ENCODE measurements around the gene LRBA.

The LRBA gene

GRCh38 chr4:150501983-150502382, 513.1 kb downstream of the LRBA start:
- Histone ChIP-seq H3K9ac (ENCODE audit: low read depth, low read length) (no peak overlapping the region), H3K79me2 (ENCODE audit: insufficient read depth, low read length) (no peaks in the 10 kb centered on the region), H3K27ac (ENCODE audit: low read length) (no peak overlapping the region), H3K4me1 (ENCODE audit: insufficient read depth, low read length) (no peaks in the 10 kb centered on the region), H3K36me3 (ENCODE audit: insufficient read depth, low read length) (no peaks in the 10 kb centered on the region), H3K4me2 (ENCODE audit: insufficient read depth, low read length) (no peak overlapping the region), H3K27me3 (ENCODE audit: insufficient read depth, low read length, poor library complexity) (no peaks in the 10 kb centered on the region), H4K20me1 (ENCODE audit: insufficient read depth, low read length) (no peaks in the 10 kb centered on the region), H3K4me3 (ENCODE audit: low read depth in 1 of 2, low read length in 2 of 2) (no peak overlapping the region), H3K9me3 (ENCODE audit: insufficient read depth, low read length, severe bottlenecking) (no peaks in the 10 kb centered on the region), H2AFZ (ENCODE audit: low read depth, low read length) (no peak overlapping the region)
- DNase-seq (no peak), ATAC-seq (ENCODE audit: insufficient read depth, low read depth) (no peak)
- TF ChIP-seq EZH2 (IDR thresholded peaks at IDR 0.05; ENCODE audit: borderline replicate concordance, low read depth, low read length, severe bottlenecking) (no peak), CTCF (IDR thresholded peaks at IDR 0.05; ENCODE audit: borderline replicate concordance, extremely low read depth, low read length, poor library complexity, severe bottlenecking) (no peak)

- H3K9me3 ChIP-seq (ENCODE audit: insufficient read depth, low read length, severe bottlenecking), result no peaks in the 10 kb centered on the region
- H3K9ac ChIP-seq (ENCODE audit: low read depth, low read length), result no peak overlapping the region
- no peaks in the 10 kb centered on the region for H3K27me3 ChIP-seq (ENCODE audit: insufficient read depth, low read length, poor library complexity)
- H3K79me2 ChIP-seq (ENCODE audit: insufficient read depth, low read length), result no peaks in the 10 kb centered on the region
- no peak overlapping the region for H3K27ac ChIP-seq (ENCODE audit: low read length)
- no peaks in the 10 kb centered on the region for H4K20me1 ChIP-seq (ENCODE audit: insufficient read depth, low read length)
- no peaks in the 10 kb centered on the region for H3K36me3 ChIP-seq (ENCODE audit: insufficient read depth, low read length)
- no peaks in the 10 kb centered on the region for H3K4me1 ChIP-seq (ENCODE audit: insufficient read depth, low read length)
- H2AFZ ChIP-seq (ENCODE audit: low read depth, low read length), result no peak overlapping the region
- no peak overlapping the region for H3K4me2 ChIP-seq (ENCODE audit: insufficient read depth, low read length)
- TF ChIP-seq EZH2 (IDR thresholded peaks at IDR 0.05; ENCODE audit: borderline replicate concordance, low read depth, low read length, severe bottlenecking), result no peak
- TF ChIP-seq CTCF (IDR thresholded peaks at IDR 0.05; ENCODE audit: borderline replicate concordance, extremely low read depth, low read length, poor library complexity, severe bottlenecking), result no peak
- DNase-seq (no peak), ATAC-seq (ENCODE audit: insufficient read depth, low read depth) (no peak)
- H3K4me3 ChIP-seq (ENCODE audit: low read depth in 1 of 2, low read length in 2 of 2), result no peak overlapping the region
These were observed 513.9 kb downstream of the LRBA start for GRCh38 chr4:150501009-150501727.

DNA sequence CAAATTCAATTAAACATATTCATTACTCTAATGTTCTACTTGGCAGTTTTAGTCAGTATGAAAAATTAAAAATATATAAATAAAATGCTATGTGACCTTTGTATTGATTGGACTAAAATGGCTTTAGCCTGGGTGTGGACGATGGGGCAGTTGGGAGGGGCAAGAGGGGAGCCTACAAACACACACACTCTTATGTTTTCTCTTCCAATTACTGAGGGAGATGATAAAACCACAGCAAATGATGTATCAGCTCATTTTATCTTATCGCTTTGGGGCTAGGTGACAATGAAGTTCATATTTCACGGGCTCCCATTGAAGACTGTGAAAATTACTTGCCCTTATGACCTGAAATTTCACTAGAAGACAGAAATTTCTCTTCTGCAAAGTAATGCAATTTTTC, 517.5 kb downstream of the LRBA start:
- no peak for ATAC-seq (ENCODE audit: insufficient read depth, low read depth)
- Histone ChIP-seq H3K4me2 (ENCODE audit: insufficient read depth, low read length) (no peak overlapping the region), H3K27ac (ENCODE audit: low read length) (no peak overlapping the region), H3K27me3 (ENCODE audit: insufficient read depth, low read length, poor library complexity) (no peaks in the 10 kb centered on the region), H3K9ac (ENCODE audit: low read depth, low read length) (no peak overlapping the region), H3K4me3 (ENCODE audit: low read depth in 1 of 2, low read length in 2 of 2) (no peak overlapping the region), H3K79me2 (ENCODE audit: insufficient read depth, low read length) (no peaks in the 10 kb centered on the region), H2AFZ (ENCODE audit: low read depth, low read length) (no peak overlapping the region), H3K36me3 (ENCODE audit: insufficient read depth, low read length) (no peaks in the 10 kb centered on the region), H3K9me3 (ENCODE audit: insufficient read depth, low read length, severe bottlenecking) (no peaks in the 10 kb centered on the region), H3K4me1 (ENCODE audit: insufficient read depth, low read length) (no peaks in the 10 kb centered on the region), H4K20me1 (ENCODE audit: insufficient read depth, low read length) (no peaks in the 10 kb centered on the region)
- no peak for TF ChIP-seq EZH2 (IDR thresholded peaks at IDR 0.05; ENCODE audit: borderline replicate concordance, low read depth, low read length, severe bottlenecking)
- no peak for TF ChIP-seq CTCF (IDR thresholded peaks at IDR 0.05; ENCODE audit: borderline replicate concordance, extremely low read depth, low read length, poor library complexity, severe bottlenecking)
- no peak for DNase-seq
